NCI-H1930 (cell line): Measurements from ENCODE around the gene CDH4.

Experiments used
- DNase-seq, 2 experiments: peaks; one replicate each; lab custom pipeline; 2025; lab: John Stamatoyannopoulos, UW

The CDH4 gene

DNA sequence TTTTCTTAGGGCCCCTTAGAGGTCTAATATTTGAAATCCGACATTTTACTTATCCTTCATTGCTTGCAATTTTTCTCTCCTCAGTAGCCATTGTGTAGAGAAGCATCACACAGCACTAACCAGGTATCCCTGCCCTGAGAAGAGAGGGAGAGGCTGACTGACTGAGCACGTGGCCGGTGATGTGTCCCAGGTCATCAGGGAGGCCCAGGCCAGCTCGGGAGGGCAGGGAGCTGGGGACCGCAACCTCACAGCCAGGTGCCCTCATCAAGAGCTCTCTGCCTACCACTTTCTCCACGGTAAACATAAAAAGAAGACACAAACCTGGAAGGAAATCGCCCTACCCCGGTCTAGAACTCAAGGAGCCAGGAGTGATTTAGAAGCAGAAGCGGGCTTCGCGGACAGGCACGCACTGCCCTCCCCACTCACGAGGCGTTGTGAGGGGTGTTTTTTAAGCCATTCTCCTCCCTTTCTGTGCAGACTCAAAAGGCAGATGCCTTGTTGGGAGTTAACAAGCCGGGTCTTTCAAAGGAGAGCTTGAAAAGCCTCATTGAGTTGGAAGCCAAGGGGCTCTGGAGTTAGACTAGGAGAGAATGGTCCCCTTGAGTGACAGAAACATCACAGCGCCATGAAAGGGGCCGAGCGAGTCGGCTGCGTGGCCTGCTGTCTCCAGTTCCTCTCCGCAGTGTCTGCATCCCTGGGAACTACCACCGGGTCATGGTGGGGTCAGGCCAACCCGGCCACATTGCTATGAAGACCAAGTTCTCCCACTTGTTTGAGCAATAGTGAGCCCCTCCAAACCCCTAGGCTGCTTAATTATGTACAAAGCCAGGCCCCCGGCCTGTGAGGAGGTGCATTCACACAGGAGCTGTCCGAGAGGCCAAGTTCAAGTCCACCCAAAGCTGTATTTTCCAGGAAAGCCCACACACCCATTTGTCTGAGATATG is 285.4 kb downstream of the CDH4 start:
- no peak for DNase-seq

DNA sequence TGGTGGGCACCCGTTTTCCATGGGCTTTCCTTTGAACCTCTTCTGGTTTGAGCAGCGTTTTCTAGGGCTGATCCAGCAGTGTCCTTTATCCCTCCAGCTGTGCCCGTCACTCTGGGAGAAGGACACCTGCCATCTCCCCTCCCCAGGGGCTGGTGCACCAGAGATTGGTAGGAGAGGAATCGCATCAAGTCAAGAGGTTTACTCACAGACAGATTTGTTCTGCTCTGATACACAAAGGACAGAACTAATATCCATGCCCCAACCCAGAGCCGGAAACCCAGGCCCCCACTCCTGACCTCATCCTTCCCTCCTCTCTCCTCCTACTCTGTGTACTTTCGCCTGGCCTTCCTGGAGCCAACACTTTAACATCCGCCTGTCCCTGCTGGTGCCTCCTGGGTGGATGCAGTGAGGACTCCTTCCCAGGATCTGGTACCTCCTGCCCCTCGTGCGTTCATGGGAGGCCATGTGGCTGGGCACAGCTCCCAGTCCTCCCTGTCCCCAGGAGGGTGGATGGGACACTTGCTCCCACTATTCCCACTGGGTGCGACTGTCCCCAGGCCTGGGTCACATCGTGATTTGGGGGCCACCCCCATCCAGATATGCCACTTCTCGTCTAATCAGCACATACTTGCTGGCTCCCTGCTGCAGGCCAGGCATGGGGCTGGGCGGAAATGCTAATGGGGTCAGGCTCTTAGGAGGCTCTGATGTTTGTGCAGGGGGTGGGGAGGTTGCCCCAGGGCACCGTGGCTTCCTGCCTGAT is 286.3 kb downstream of the CDH4 start:
- no peak for DNase-seq

GRCh38 chr20:61538943-61539265 is 286.8 kb downstream of the CDH4 start:
- DNase-seq = no peak

DNA sequence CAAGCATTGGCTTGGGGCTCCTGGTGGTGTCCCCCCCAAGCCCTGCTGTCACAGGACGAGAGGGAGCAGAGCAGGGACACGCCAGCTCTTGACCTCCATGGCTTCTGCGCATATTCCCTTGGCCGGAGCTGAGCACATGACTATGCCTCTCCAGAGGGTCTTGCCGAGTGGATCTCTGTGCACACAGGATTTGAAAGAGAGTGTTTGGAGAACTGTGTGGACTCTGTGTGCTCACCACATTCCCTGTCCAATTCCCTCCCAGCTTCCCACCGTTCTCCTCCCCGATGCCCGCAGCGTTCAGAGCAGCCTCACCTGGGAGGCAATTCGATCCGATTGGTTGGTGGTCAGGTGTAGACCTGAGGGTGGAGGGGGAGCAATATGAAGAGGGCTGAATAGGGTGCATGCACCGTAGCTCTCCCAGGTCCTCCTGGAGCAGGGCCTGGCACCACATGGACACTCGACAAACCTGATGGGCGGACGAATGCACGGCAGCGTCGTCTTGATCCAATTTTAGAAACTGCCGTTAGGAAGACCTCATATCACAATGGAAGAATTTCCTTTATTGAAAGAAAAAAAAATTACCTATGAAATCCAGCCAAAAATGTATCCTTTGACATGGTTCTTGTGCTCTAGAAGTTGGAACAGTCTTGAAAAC is 287.8 kb downstream of the CDH4 start:
- DNase-seq = no peak

GRCh38 chr20:61541537-61541936 is 289.5 kb downstream of the CDH4 start:
- DNase-seq = no peak

DNA sequence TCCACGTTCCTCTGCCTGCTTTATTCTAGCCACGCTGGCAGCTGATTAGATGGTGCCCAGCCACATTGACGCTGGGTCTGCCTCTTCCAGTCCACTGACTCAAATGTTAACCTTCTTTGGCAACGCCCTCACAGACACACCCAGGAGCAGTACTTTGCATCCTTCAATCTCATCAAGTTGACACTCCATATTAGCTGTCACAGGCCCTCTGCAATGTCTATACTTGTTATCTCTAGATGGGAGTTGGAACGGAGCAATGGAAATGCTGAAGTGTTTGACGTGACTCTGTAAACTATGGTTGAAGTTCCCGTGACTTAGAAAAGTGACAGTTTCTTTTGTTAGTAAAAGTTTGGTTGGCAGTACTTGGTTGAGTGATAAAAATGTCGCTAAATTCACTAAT is 291.0 kb downstream of the CDH4 start:
- no peak for DNase-seq

DNA sequence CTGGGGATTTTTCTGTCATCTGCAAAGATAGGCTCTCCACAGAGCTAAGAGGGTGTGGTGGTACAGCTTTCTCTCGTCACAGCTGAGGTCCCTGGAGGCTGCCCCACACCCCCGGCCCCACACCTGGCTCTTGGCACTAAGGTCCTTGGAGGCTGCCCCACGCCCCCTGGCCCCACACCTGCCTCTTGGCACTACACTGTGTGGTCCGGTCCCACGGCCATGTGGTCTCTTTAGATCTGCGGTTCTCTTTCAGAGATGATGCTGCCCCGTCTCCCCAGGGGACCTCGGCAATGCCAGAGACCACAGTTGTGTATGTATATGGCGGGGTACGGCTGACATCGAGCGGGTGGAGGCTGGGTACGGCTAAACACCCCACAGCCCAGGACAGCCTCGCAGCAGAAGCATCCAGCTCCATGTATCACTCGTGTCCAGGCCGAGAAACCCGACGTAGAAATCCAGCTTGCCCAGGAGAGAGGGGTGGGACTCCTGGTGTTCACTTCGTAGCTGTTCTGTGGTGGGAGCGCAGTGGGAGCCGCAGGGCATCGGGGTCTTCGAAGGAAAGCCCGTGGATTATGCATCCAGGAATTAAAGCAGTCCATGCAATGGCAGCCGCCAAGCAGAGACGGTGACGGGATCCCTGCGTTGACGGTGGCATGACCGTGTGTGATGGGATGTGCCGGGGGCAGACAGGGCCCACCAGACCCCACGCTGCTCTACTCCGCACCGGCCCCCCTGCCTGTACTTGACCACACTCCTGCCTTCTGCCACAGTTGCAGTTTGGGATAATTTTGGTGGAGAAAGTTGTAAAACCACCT is 292.1 kb downstream of the CDH4 start:
- DNase-seq = no peak

DNA sequence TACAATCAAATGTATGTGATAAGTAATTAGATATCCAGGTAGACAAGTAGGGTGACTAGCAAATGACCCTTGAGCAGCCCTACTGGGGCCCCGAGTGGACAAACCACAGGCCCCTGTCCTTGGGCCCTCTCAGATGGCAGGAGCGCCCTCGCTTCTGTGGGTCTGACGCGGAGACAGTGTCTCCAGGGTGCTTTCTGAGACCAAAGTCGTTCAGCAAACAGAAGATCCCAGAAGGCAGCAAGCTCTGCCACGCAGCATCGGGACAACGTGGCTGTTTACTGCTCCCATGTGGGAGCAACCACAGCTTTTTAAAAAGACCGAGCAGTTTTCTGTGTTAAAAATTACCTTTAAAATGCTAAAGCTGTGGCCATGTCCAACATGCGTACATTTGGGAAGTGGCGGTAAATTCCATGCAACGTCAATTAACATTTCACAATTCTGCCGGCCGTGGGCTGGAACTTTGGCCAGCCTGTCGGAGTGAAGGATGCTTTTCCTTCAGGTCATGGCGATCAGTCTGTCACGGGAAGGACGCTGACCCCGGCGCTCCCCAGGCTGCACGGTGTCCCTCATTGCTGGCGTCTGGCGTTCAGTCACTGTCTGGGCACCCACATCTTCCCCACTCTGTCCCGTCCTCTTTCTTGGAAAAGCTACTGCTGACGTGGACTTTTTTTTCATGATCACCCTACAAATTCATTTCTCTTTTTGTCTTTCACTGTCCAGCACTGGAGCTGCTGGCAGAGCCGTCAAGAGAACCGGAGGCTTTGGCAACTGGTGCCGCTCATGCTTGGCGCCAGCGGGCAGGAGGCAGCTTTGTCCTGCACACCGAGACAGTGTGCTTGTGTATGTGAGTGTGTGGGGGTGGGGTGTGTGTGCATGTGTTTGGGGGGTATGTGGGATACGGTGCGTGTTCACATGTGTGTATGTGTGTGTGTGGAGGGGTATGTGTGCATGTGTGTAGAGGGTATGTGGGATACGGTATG is 293.1 kb downstream of the CDH4 start:
- DNase-seq = no peak

- DNase-seq = no peak
Measured at GRCh38 chr20:61546641-61547040, 294.6 kb downstream of the CDH4 start.

GRCh38 chr20:61548069-61548468 is 296.0 kb downstream of the CDH4 start:
- no peak for DNase-seq

- no peak for DNase-seq
Measured at GRCh38 chr20:61549865-61550264, 297.8 kb downstream of the CDH4 start.

DNA sequence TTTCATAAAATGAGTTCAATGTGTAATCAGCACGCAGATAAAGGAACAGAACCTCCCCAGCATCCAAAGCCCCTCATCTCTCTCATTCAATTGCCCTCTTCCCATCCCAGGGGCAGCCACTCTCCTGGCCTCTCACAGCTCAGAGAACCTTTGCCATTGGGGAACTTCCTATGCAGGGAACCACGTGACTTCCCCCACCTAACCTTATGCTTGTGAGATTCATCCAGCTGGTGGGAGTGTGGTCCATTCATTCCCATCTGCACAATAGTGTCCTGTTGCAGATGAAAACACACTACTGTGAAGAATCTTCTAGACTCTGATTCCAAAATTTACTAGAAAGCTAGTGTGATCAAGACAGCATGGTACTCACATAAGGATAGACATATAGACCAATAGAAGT is 299.3 kb downstream of the CDH4 start:
- no peak for DNase-seq

DNA sequence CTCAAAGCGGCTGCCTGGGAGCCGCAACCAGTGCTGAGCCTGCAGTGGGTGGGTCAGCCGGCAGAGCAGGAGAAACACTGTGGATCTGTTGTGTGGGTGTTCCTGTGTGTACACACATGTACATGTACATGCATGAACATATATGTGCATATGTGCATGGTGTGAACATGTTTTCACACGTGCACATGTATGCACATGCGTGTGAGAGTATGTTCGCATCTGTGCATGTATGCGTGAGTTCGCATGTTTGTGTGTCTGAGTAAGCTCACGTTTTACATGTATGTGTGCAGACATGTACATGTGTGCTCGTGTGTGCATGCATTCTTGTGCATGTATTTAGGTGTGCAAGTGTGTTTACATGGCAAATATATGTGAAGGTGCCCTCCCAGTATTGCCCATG is 302.6 kb downstream of the CDH4 start:
- DNase-seq = no peak

GRCh38 chr20:61555566-61555965 is 303.5 kb downstream of the CDH4 start:
- no peak for DNase-seq

GRCh38 chr20:61556111-61556510 is 304.1 kb downstream of the CDH4 start:
- no peak for DNase-seq

DNA sequence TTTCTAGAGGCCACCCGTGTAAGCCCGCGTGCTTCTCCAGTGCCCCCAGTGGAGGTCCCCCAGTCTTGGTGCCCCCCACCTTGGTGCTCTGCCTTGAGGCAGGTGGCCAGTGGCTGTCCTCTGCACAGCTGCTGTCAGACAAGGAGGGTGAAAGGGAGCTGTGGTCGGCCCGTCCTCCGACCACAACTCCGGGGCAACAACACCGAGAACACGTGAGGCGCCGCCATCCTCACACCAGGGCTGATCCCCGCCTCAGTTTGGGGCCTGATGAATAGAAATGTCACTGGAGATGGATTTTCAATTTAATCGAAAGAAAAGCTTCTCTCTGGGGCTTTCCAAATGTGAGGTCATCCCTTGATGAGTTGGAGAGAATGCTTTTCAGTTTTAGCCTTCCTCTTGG is 304.6 kb downstream of the CDH4 start:
- no peak for DNase-seq

GRCh38 chr20:61557621-61558020 is 305.6 kb downstream of the CDH4 start:
- DNase-seq = no peak

GRCh38 chr20:61558726-61559125 is 306.7 kb downstream of the CDH4 start:
- DNase-seq = no peak

GRCh38 chr20:61559706-61560315 is 307.8 kb downstream of the CDH4 start:
- DNase-seq = no peak

DNA sequence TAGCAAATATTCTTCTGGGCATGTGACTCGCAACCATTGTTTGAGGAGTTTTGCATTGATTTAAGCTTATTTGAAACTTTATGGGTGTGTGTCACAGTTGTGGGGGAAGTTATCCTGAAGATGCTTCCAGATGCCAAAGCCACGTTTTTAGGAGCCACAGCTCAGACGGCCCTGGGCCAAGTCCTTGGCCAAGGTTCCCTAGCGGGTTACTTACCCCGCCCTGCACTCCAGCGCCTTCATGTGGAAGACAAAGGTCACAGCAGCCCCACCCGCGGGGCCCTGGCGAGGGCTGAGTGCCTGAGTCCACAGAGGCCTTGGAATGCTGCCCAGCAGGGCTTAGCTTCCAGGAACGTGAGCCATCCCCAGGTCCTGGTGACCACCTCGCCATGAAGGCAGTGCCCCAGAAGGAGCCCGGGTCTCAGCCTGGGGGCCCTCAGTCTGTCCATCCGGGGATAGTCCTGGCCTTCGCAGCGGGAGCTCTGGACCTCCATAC is 308.3 kb downstream of the CDH4 start:
- no peak for DNase-seq
